Keratinocyte (primary cell): Measurements from ENCODE around the gene S100A7.

Experiments
- CTCF ChIP-seq, 3 experiments: IDR thresholded peaks in 1 of 3; conservative IDR thresholded peaks in 1 of 3; optimal IDR thresholded peaks in 1 of 3; 2 replicates in 2 of 3; 3 replicates in 1 of 3; pipeline versions ENCODE3 to v1.5.1; 2011; ENCODE audit warnings: low read length in 3 of 3, mild to moderate bottlenecking in 3 of 3, moderate library complexity in 2 of 3, control low read depth in 1 of 3, inconsistent platforms in 1 of 3; ENCODE audit not compliant: insufficient read depth in 2 of 3; ENCODE audit errors: extremely low read depth in 1 of 3
- EZH2 ChIP-seq: IDR thresholded peaks from one replicate; pipeline ENCODE4 v1.6.1; 2012; ENCODE audit warnings: inconsistent platforms, mild to moderate bottlenecking, low read length, moderate library complexity

DNA sequence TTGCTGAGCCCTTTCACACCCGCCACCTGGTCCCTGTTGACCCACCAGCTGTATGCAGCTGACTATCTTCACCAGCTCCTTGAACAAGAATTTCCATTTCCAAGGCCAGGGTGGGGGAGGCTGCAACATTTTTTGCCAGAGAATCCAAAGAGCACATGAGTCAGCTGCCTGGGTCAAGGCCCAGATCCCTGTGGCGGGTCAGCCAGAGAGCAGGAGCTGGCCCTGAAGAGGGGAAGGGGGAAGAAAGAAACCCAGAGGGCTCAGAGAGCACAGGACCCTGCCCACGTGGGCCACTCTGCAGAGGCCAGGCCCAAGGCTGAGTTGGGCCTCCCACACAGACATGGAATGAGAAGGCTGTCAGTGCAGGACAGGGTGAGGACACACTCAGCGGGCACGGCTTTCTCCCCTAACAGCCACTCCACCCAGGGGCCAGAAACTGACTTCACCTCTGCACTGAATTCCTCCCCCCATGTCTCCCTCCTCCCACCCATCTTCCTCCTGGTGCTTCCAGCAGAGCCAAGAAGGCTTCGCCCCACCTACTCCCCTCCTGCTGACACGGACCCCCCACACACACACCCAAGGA lies 46.5 kb upstream of the S100A7 start:
- TF ChIP-seq EZH2 (no peak), CTCF (optimal IDR thresholded peaks at IDR 0.05 in 1 of 3, IDR thresholded peaks at IDR 0.05 in 1 of 3, conservative IDR thresholded peaks at IDR 0.05 in 1 of 3; ENCODE audit: extremely low read depth in 1 of 3, insufficient read depth in 2 of 3, low read length in 3 of 3) (no peak)
